Non-pigmented ciliary epithelial cell (primary cell): ENCODE data around the gene FOXO3.

Experiments
- DNase-seq: peaks from one replicate; pipeline ENCODE4 v3.0.0-alpha.2; 2010; ENCODE audit warnings: low read depth

FOXO3 gene

GRCh38 chr6:108576709-108577108, 16.0 kb downstream of the FOXO3 start:
- DNase-seq, result no peak

- no peak for DNase-seq
These were observed 17.4 kb downstream of the FOXO3 start for GRCh38 chr6:108578166-108578565.

GRCh38 chr6:108578595-108579327, 18.0 kb downstream of the FOXO3 start:
- no peak for DNase-seq

- no peak for DNase-seq
These were observed 18.6 kb downstream of the FOXO3 start for GRCh38 chr6:108579328-108579721.

- DNase-seq, result no peak
These were observed 19.9 kb downstream of the FOXO3 start for GRCh38 chr6:108580646-108581045.

- DNase-seq, result no peak
These were observed 20.7 kb downstream of the FOXO3 start for GRCh38 chr6:108581237-108581931.

- no peak for DNase-seq
These were observed 21.3 kb downstream of the FOXO3 start for GRCh38 chr6:108581932-108582475.

- DNase-seq, result no peak
These were observed 21.9 kb downstream of the FOXO3 start for GRCh38 chr6:108582618-108583017.

GRCh38 chr6:108584323-108584722, 23.6 kb downstream of the FOXO3 start:
- no peak for DNase-seq

- DNase-seq, result no peak
These were observed 24.6 kb downstream of the FOXO3 start for GRCh38 chr6:108585359-108585758.

- no peak for DNase-seq
These were observed 25.3 kb downstream of the FOXO3 start for GRCh38 chr6:108585921-108586536.

- DNase-seq, result peak; percentile 73
These were observed 26.7 kb downstream of the FOXO3 start for GRCh38 chr6:108587258-108588059.

- DNase-seq, result no peak
These were observed 27.9 kb downstream of the FOXO3 start for GRCh38 chr6:108588586-108588985.

GRCh38 chr6:108589244-108589791, 28.6 kb downstream of the FOXO3 start:
- no peak for DNase-seq

- DNase-seq, result no peak
These were observed 30.5 kb downstream of the FOXO3 start for GRCh38 chr6:108591040-108591816.

- DNase-seq, result peak; percentile 43
These were observed 31.9 kb downstream of the FOXO3 start for GRCh38 chr6:108592371-108593337.

- no peak for DNase-seq
These were observed 33.4 kb downstream of the FOXO3 start for GRCh38 chr6:108594151-108594550.

GRCh38 chr6:108594640-108595039, 33.9 kb downstream of the FOXO3 start:
- DNase-seq, result no peak

GRCh38 chr6:108596956-108597355, 36.2 kb downstream of the FOXO3 start:
- DNase-seq, result no peak
